ENCODE data around the gene IL25. TPM values are rescaled to one million over a fixed set of nuclear protein-coding genes. Genes with fewer than 3 reads are reported as not detected.
A peak's percentile ranks its signal among the peaks of the same experiment; 100 is the strongest.

The IL25 gene
- total and polyA plus RNA-seq, 2 experiments from 2014 or later: not detected

GRCh38 chr14:23377573-23378563, 5.3 kb downstream of the IL25 start:
- no peaks in the 10 kb centered on the region for H3K4me1 ChIP-seq (ENCODE audit: insufficient read depth)
- H3K4me3 ChIP-seq: no peak overlapping the region
- no peaks in the 10 kb centered on the region for H3K9me3 ChIP-seq (ENCODE audit: low read depth)
- H3K27me3 ChIP-seq: no peaks in the 10 kb centered on the region
- DNase-seq (ENCODE audit: low spot score): no peak
- WGBS (ENCODE audit: low lambda C conversion rate, missing lambda C conversion rate): 89% methylated on average over 14 of the region's 14 CpGs
- no peak overlapping the region for H3K27ac ChIP-seq
- no peak for TF ChIP-seq EZH2phosphoT487 (IDR thresholded peaks at IDR 0.05; ENCODE audit: low read depth, severe bottlenecking, unreplicated experiment)
- TF ChIP-seq CTCF (IDR thresholded peaks at IDR 0.05; ENCODE audit: poor library complexity): no peak
- no peak for TF ChIP-seq EZH2 (IDR thresholded peaks at IDR 0.05; ENCODE audit: borderline replicate concordance)
- H3K4me2 ChIP-seq: no peak overlapping the region
- H3K36me3 ChIP-seq (replicated peaks; ENCODE audit: insufficient read depth, low read depth): no peaks in the 10 kb centered on the region
- H3K79me2 ChIP-seq: no peaks in the 10 kb centered on the region
- H3K9me2 ChIP-seq (replicated peaks; ENCODE audit: insufficient read depth): no peaks in the 10 kb centered on the region
- no peak overlapping the region for H2AFZ ChIP-seq
- no peaks in the 10 kb centered on the region for H4K20me1 ChIP-seq (ENCODE audit: insufficient read depth, poor library complexity, severe bottlenecking)

- Histone ChIP-seq H3K9me2 (replicated peaks; ENCODE audit: insufficient read depth) (no peaks in the 10 kb centered on the region), H3K79me2 (no peaks in the 10 kb centered on the region), H3K27ac (no peak overlapping the region), H3K27me3 (no peaks in the 10 kb centered on the region), H3K4me3 (no peak overlapping the region), H4K20me1 (ENCODE audit: insufficient read depth, poor library complexity, severe bottlenecking) (no peaks in the 10 kb centered on the region), H3K4me1 (ENCODE audit: insufficient read depth) (no peaks in the 10 kb centered on the region), H2AFZ (no peak overlapping the region), H3K36me3 (replicated peaks; ENCODE audit: insufficient read depth, low read depth) (no peaks in the 10 kb centered on the region), H3K9me3 (ENCODE audit: low read depth) (no peaks in the 10 kb centered on the region), H3K4me2 (no peak overlapping the region)
- TF ChIP-seq EZH2 (IDR thresholded peaks at IDR 0.05; ENCODE audit: borderline replicate concordance) (no peak), CTCF (IDR thresholded peaks at IDR 0.05; ENCODE audit: poor library complexity) (no peak), EZH2phosphoT487 (IDR thresholded peaks at IDR 0.05; ENCODE audit: low read depth, severe bottlenecking, unreplicated experiment) (no peak)
- 86% methylated on average over 11 of the region's 11 CpGs for WGBS (ENCODE audit: low lambda C conversion rate, missing lambda C conversion rate)
- DNase-seq (ENCODE audit: low spot score): no peak
Measured at GRCh38 chr14:23378612-23379220, 6.1 kb downstream of the IL25 start.

GRCh38 chr14:23379366-23380196, 7.0 kb downstream of the IL25 start:
- H2AFZ ChIP-seq: no peak overlapping the region
- H3K27me3 ChIP-seq: no peaks in the 10 kb centered on the region
- TF ChIP-seq EZH2 (IDR thresholded peaks at IDR 0.05; ENCODE audit: borderline replicate concordance): no peak
- peak; percentile 85 for TF ChIP-seq CTCF (IDR thresholded peaks at IDR 0.05; ENCODE audit: poor library complexity)
- no peak for TF ChIP-seq EZH2phosphoT487 (IDR thresholded peaks at IDR 0.05; ENCODE audit: low read depth, severe bottlenecking, unreplicated experiment)
- no peaks in the 10 kb centered on the region for H3K36me3 ChIP-seq (replicated peaks; ENCODE audit: insufficient read depth, low read depth)
- H3K4me2 ChIP-seq: no peak overlapping the region
- H3K27ac ChIP-seq: no peak overlapping the region
- no peak overlapping the region for H3K4me3 ChIP-seq
- H3K9me2 ChIP-seq (replicated peaks; ENCODE audit: insufficient read depth): no peaks in the 10 kb centered on the region
- DNase-seq (ENCODE audit: low spot score): peak; percentile 79
- WGBS (ENCODE audit: low lambda C conversion rate, missing lambda C conversion rate): 49% methylated on average over 12 of the region's 12 CpGs
- H3K4me1 ChIP-seq (ENCODE audit: insufficient read depth): no peaks in the 10 kb centered on the region
- no peaks in the 10 kb centered on the region for H4K20me1 ChIP-seq (ENCODE audit: insufficient read depth, poor library complexity, severe bottlenecking)
- H3K79me2 ChIP-seq: no peaks in the 10 kb centered on the region
- H3K9me3 ChIP-seq (ENCODE audit: low read depth): no peaks in the 10 kb centered on the region

Measured in hepatocyte (in vitro differentiated cells).